HG02885 (cell line): ENCODE measurements around the gene ANK3.
A peak's percentile ranks its signal among the peaks of the same experiment; 100 is the strongest.

Source experiments
- ATAC-seq: cut with Tn5 transposase; IDR thresholded peaks from one replicate; pipeline ENCODE4 v1.9.1; 2021; ENCODE audit warnings: mild to moderate bottlenecking; ENCODE audit not compliant: unreplicated experiment, poor library complexity

The ANK3 gene

GRCh38 chr10:60254776-60255175, 134.9 kb downstream of the ANK3 start:
- ATAC-seq: no peak

- no peak for ATAC-seq
Measured at GRCh38 chr10:60253484-60253883, 136.2 kb downstream of the ANK3 start.

- ATAC-seq: no peak
Measured at GRCh38 chr10:60252688-60253087, 137.0 kb downstream of the ANK3 start.

GRCh38 chr10:60246382-60246781, 143.3 kb downstream of the ANK3 start:
- ATAC-seq: no peak

GRCh38 chr10:60239228-60239627, 150.4 kb downstream of the ANK3 start:
- no peak for ATAC-seq

- no peak for ATAC-seq
Measured at GRCh38 chr10:60238759-60239100, 150.9 kb downstream of the ANK3 start.

GRCh38 chr10:60237977-60238758, 151.5 kb downstream of the ANK3 start:
- peak; percentile 58 for ATAC-seq

GRCh38 chr10:60236869-60237524, 152.7 kb downstream of the ANK3 start:
- peak; percentile 92 for ATAC-seq

GRCh38 chr10:60235001-60235400, 154.7 kb downstream of the ANK3 start:
- ATAC-seq: no peak

GRCh38 chr10:60234551-60234950, 155.1 kb downstream of the ANK3 start:
- ATAC-seq: no peak

- no peak for ATAC-seq
Measured at GRCh38 chr10:60230892-60231291, 158.8 kb downstream of the ANK3 start.

GRCh38 chr10:60224066-60224705, 165.5 kb downstream of the ANK3 start:
- ATAC-seq: no peak

- no peak for ATAC-seq
Measured at GRCh38 chr10:60222047-60222446, 167.6 kb downstream of the ANK3 start.

- ATAC-seq: no peak
Measured at GRCh38 chr10:60212195-60212594, 177.5 kb downstream of the ANK3 start.

GRCh38 chr10:60209874-60210570, 179.7 kb downstream of the ANK3 start:
- ATAC-seq: no peak

- ATAC-seq: peak; percentile 60
Measured at GRCh38 chr10:60208676-60209269, 180.9 kb downstream of the ANK3 start.

- ATAC-seq: no peak
Measured at GRCh38 chr10:60207894-60208293, 181.8 kb downstream of the ANK3 start.

GRCh38 chr10:60206735-60207134, 182.9 kb downstream of the ANK3 start:
- ATAC-seq: no peak

GRCh38 chr10:60205741-60206140, 183.9 kb downstream of the ANK3 start:
- no peak for ATAC-seq

- ATAC-seq: no peak
Measured at GRCh38 chr10:60203993-60204618, 185.6 kb downstream of the ANK3 start.
